Measurements from ENCODE around the gene TBX21.

The TBX21 gene

GRCh38 chr17:47776330-47777197 lies 43.5 kb downstream of the TBX21 start:
- DNase-seq = no peak

- DNase-seq = no peak
Measured at GRCh38 chr17:47778184-47778635, 45.2 kb downstream of the TBX21 start.

GRCh38 chr17:47781397-47781796 lies 48.4 kb downstream of the TBX21 start:
- DNase-seq = no peak

GRCh38 chr17:47785538-47786123 lies 52.6 kb downstream of the TBX21 start:
- no peak for DNase-seq

- peak; percentile 21 for DNase-seq
Measured at GRCh38 chr17:47789611-47790561, 56.9 kb downstream of the TBX21 start.

GRCh38 chr17:47791025-47791424 lies 58.0 kb downstream of the TBX21 start:
- DNase-seq = no peak

- no peak for DNase-seq
Measured at GRCh38 chr17:47792457-47792856, 59.4 kb downstream of the TBX21 start.

- DNase-seq = no peak
Measured at GRCh38 chr17:47792979-47793378, 59.9 kb downstream of the TBX21 start.

All from amniotic stem cell (primary cell).